Caco-2 (cell line): ENCODE data around the gene SMIM27. TPM values are rescaled to one million over a fixed set of nuclear protein-coding genes. Genes with fewer than 3 reads are reported as not detected.

Source experiments
- BruUV-seq: library from RNA; stranded (reverse); fragments of 400-500 nt; replicated peaks from 2 replicates; lab custom pipeline; 2021; lab: Mats Ljungman, UMichigan
- CTCF ChIA-PET: fragments of 300-600 bp; sonication (Branson Sonifier 250); formaldehyde crosslinking; loops from one replicate; lab custom pipeline; 2022; ENCODE audit warnings: antibody characterized with exemption; lab: Charles Lee
- POLR2A ChIA-PET: fragments of 300-600 bp; sonication (Branson Sonifier 250); formaldehyde crosslinking; loops from one replicate; lab custom pipeline; 2022; ENCODE audit warnings: antibody characterized with exemption; lab: Charles Lee
- DNase-seq, 2 experiments: peaks; one replicate each; pipeline versions ENCODE4 v3.0.0 to v3.0.0-alpha.2; 2020 to 2022
- H3K27me3 ChIP-seq: replicated peaks from 2 replicates; pipeline ENCODE4 v1.6.0; 2011; ENCODE audit warnings: low read length; ENCODE audit not compliant: control insufficient read depth, insufficient read depth
- H3K36me3 ChIP-seq: 2 replicates; pipeline ENCODE4 v1.5.1; 2011; ENCODE audit warnings: low read length; ENCODE audit not compliant: control insufficient read depth, insufficient read depth
- H3K4me1 ChIP-seq: fragments of 250-450 bp; sonication (Bioruptor Pico); 2 replicates; pipeline ENCODE4 v1.5.1; 2020; ENCODE audit warnings: mild to moderate bottlenecking
- H3K4me3 ChIP-seq: 2 replicates; pipeline ENCODE4 v1.5.1; 2011; ENCODE audit warnings: low read depth, mild to moderate bottlenecking, control low read depth, low read length
- H3K9me3 ChIP-seq: fragments of 250-450 bp; sonication (Bioruptor Pico); 2 replicates; pipeline ENCODE4 v1.5.1; 2020; ENCODE audit warnings: mild to moderate bottlenecking, moderate library complexity
- H3K27ac Mint-ChIP-seq: one replicate; pipeline ENCODE4 v1.8.0; 2022; ENCODE audit warnings: mixed read lengths; ENCODE audit not compliant: unreplicated experiment
- H3K27me3 Mint-ChIP-seq: one replicate; pipeline ENCODE4 v1.8.0; 2022; ENCODE audit warnings: mixed read lengths; ENCODE audit not compliant: insufficient read depth, unreplicated experiment
- H3K36me3 Mint-ChIP-seq: one replicate; pipeline ENCODE4 v1.8.0; 2022; ENCODE audit warnings: mild to moderate bottlenecking, mixed read lengths; ENCODE audit not compliant: insufficient read depth, unreplicated experiment
- H3K4me1 Mint-ChIP-seq: one replicate; pipeline ENCODE4 v1.8.0; 2022; ENCODE audit warnings: low read depth, mixed read lengths; ENCODE audit not compliant: unreplicated experiment
- H3K4me3 Mint-ChIP-seq: one replicate; pipeline ENCODE4 v1.8.0; 2022; ENCODE audit warnings: mild to moderate bottlenecking, moderate library complexity, mixed read lengths; ENCODE audit not compliant: unreplicated experiment
- H3K9me3 Mint-ChIP-seq: one replicate; pipeline ENCODE4 v1.8.0; 2022; ENCODE audit warnings: mixed read lengths; ENCODE audit not compliant: unreplicated experiment
- CTCF ChIP-seq, 2 experiments: fragments of 200-600 bp in 1 of 2; IDR thresholded peaks; 1 replicate in 1 of 2; 2 replicates in 1 of 2; pipeline versions ENCODE4 v1.5.1 to v1.8.0; 2011 to 2022; ENCODE audit warnings: antibody characterized with exemption in 1 of 2, control low read depth in 1 of 2, inconsistent platforms in 1 of 2, low read depth in 1 of 2, low read length in 1 of 2, mild to moderate bottlenecking in 1 of 2, moderate library complexity in 1 of 2; ENCODE audit not compliant: insufficient read depth in 1 of 2, severe bottlenecking in 1 of 2, unreplicated experiment in 1 of 2
- intact Hi-C: fragments of 100-400 bp; cut with micrococcal nuclease; formaldehyde crosslinking; loops from one replicate; pipeline ENCODE4 v1.10.0; 2022; ENCODE audit not compliant: unreplicated experiment
- total RNA-seq: library from RNA; stranded (reverse); gene quantifications from 2 replicates; pipeline ENCODE4 v1.2.3, GENCODE V29; 2022

The SMIM27 gene
- total RNA-seq, 1 experiment from 2014 or later = 5.3 TPM

GRCh38 chr9:32571969-32572899 is 20.1 kb downstream of the SMIM27 start:
- Mint-ChIP-seq H3K4me3 (peak overlapping the region; percentile 98), H3K27ac (peak overlapping the region; percentile 100), H3K36me3 (peaks cover 29% of the 10 kb centered on the region), H3K4me1 (no peaks in the 10 kb centered on the region), H3K9me3 (no peaks in the 10 kb centered on the region), H3K27me3 (peaks cover 2% of the 10 kb centered on the region)
- peak; percentile 73 to 76 for TF ChIP-seq CTCF (IDR thresholded peaks at IDR 0.05; ENCODE audit: insufficient read depth in 1 of 2, low read depth in 1 of 2, low read length in 1 of 2, severe bottlenecking in 1 of 2, unreplicated experiment in 1 of 2)
- Histone ChIP-seq H3K4me1 (peaks cover 5% of the 10 kb centered on the region; the same call in 1 of the 2 replicates), H3K9me3 (no peaks in the 10 kb centered on the region), H3K36me3 (no peaks in the 10 kb centered on the region), H3K4me3 (peak overlapping the region; percentile 86), H3K27me3 (no peaks in the 10 kb centered on the region)
- ChIA-PET POLR2A (interaction anchor here (1.6 kb wide), 1 partner anchor 22 kb away, joined by 6 read pairs; no protein-coding TSS in a partner anchor), CTCF (interaction anchor here (0.5 to 4.0 kb wide), 13 partner anchors 9 to 196 kb away, joined by 3 to 63 read pairs (median 4); partner anchors contain the start of genes ACO1, RIGI, SMIM27 and TOPORS)
- intact Hi-C loops = loop anchor here (1.0 to 2.0 kb wide), 6 partner anchors 20 to 194 kb away; partner anchors contain the start of genes ACO1, RIGI, SMIM27 and TOPORS
- TSS peak; percentile 62 for BruUV-seq
- DNase-seq = peak; percentile 74 to 78

GRCh38 chr9:32572900-32573523 is 20.9 kb downstream of the SMIM27 start, which contains the start of gene NDUFB6:
Gene NDUFB6, minus strand, starts transcription at chr9:32573159. Its CDS starts 99 bp downstream, at chr9:32573060.
- POLR2A ChIA-PET = interaction anchor here (1.6 kb wide), 1 partner anchor 22 kb away, joined by 6 read pairs; no protein-coding TSS in a partner anchor
- Mint-ChIP-seq H3K9me3 (no peaks in the 10 kb centered on the region), H3K27me3 (peaks cover 2% of the 10 kb centered on the region), H3K4me1 (no peaks in the 10 kb centered on the region), H3K4me3 (peak within 1 kb of the TSS; percentile 98), H3K36me3 (peaks cover 22% of the 10 kb centered on the region), H3K27ac (peak within 1 kb of the TSS; percentile 100)
- peak; percentile 91 to 95 for DNase-seq
- Histone ChIP-seq H3K27me3 (no peaks in the 10 kb centered on the region), H3K4me3 (peak within 1 kb of the TSS; percentile 86), H3K9me3 (no peaks in the 10 kb centered on the region), H3K4me1 (peaks cover 5% of the 10 kb centered on the region; the same call in 1 of the 2 replicates), H3K36me3 (no peaks in the 10 kb centered on the region)
- no peak for TF ChIP-seq CTCF (IDR thresholded peaks at IDR 0.05; ENCODE audit: insufficient read depth in 1 of 2, low read depth in 1 of 2, low read length in 1 of 2, severe bottlenecking in 1 of 2, unreplicated experiment in 1 of 2)
- intact Hi-C loops = loop anchor here (1.0 to 2.0 kb wide), 6 partner anchors 21 to 195 kb away; partner anchors contain the start of genes ACO1, RIGI, SMIM27 and TOPORS
- no TSS peak for BruUV-seq
- CTCF ChIA-PET = interaction anchor here (0.5 to 4.0 kb wide), 8 partner anchors 8 to 194 kb away, joined by 3 to 63 read pairs (median 13); partner anchors contain the start of genes ACO1, RIGI, SMIM27 and TOPORS
